ENCODE data around the gene IL36G. TPM values are rescaled to one million over a fixed set of nuclear protein-coding genes. Genes with fewer than 3 reads are reported as not detected.

Gene IL36G
- total and polyA plus RNA-seq, 9 of the 15 experiments (the other 6 are each of a cell fraction or from before 2014, with no cell fraction given) = not detected

DNA sequence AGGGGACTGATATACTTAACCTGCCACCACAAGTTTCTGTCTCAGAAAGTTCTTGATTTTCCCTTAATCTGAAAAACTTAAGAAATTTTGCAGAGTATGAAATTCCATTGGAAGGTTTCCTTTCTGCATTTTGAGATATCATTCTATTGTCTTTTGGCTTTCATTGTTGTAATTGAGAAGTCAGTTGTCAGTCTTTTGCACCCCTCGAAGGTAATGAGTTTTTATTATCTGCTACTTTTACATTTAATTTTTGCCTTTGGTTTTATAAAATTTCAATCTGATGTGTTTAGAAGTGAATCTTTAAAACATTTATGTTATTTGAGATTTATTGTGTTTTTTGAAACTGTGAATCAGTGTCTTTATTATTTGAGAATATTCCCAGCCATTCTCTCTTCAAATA, 22.6 kb downstream of the IL36G start (continued):
- TF ChIP-seq ZBTB7A (IDR thresholded peaks at IDR 0.05; ENCODE audit: borderline replicate concordance, control insufficient read depth, low read depth, low read length) (no peak), ZNF121 (CRISPR knock-in tag; conservative IDR thresholded peaks at IDR 0.05) (no peak), ZNF766 (CRISPR knock-in tag; conservative IDR thresholded peaks at IDR 0.05) (0 out of 2 replicates have a peak, but pooled peaks have one; percentile 67), ZNF507 (tag; conservative IDR thresholded peaks at IDR 0.05) (0 out of 2 replicates have a peak, but pooled peaks have one; percentile 19), CBX5 (IDR thresholded peaks at IDR 0.05; ENCODE audit: borderline replicate concordance, low read depth) (peak; percentile 95), EHMT2 (IDR thresholded peaks at IDR 0.05) (0 out of 2 replicates have a peak, but pooled peaks have one; percentile 51), XRCC3 (IDR thresholded peaks at IDR 0.05) (peak; percentile 51; the same call in 1 of the 2 replicates), KDM1A (IDR thresholded peaks at IDR 0.05) (no peak), CBX3 (IDR thresholded peaks at IDR 0.05; ENCODE audit: borderline replicate concordance in 1 of 2, low read length in 2 of 2) (peak in 1 of 2 experiments; percentile 99; a peak in 2 of 3 replicates), CBFA2T3 (IDR thresholded peaks at IDR 0.05) (no peak), POLR2H (tag; IDR thresholded peaks at IDR 0.05; ENCODE audit: low read depth) (0 out of 2 replicates have a peak, but pooled peaks have one; percentile 18), ZNF280B (CRISPR knock-in tag; IDR thresholded peaks at IDR 0.05) (peak; percentile 74; the same call in 1 of the 2 replicates), ZNF778 (CRISPR knock-in tag; IDR thresholded peaks at IDR 0.05) (no peak), GTF2B (IDR thresholded peaks at IDR 0.05; ENCODE audit: extremely low read depth, insufficient read length) (no peak), ZNF445 (CRISPR knock-in tag; IDR thresholded peaks at IDR 0.05; ENCODE audit: low read depth) (no peak), TEAD4 (IDR thresholded peaks at IDR 0.05; ENCODE audit: low read length) (0 out of 2 replicates have a peak, but pooled peaks have one; percentile 25), TEAD4 (CRISPR knock-in tag; IDR thresholded peaks at IDR 0.05; ENCODE audit: borderline replicate concordance) (no peak), PKNOX1 (IDR thresholded peaks at IDR 0.05) (peak; percentile 30; the same call in 1 of the 2 replicates)
- TF ChIP-seq, protein P1, sequence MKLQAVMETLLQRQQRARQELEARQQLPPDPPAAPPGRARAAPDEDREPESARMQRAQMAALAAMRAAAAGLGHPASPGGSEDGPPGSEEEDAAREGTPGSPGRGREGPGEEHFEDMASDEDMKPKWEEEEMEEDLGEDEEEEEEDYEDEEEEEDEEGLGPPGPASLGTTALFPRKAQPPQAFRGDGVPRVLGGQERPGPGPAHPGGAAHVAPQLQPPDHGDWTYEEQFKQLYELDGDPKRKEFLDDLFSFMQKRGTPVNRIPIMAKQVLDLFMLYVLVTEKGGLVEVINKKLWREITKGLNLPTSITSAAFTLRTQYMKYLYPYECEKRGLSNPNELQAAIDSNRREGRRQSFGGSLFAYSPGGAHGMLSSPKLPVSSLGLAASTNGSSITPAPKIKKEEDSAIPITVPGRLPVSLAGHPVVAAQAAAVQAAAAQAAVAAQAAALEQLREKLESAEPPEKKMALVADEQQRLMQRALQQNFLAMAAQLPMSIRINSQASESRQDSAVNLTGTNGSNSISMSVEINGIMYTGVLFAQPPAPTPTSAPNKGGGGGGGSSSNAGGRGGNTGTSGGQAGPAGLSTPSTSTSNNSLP (IDR thresholded peaks at IDR 0.05; ENCODE audit: borderline replicate concordance, low read depth, low read length) = peak; percentile 58; the same call in 1 of the 2 replicates
- TF ChIP-seq, protein P2, sequence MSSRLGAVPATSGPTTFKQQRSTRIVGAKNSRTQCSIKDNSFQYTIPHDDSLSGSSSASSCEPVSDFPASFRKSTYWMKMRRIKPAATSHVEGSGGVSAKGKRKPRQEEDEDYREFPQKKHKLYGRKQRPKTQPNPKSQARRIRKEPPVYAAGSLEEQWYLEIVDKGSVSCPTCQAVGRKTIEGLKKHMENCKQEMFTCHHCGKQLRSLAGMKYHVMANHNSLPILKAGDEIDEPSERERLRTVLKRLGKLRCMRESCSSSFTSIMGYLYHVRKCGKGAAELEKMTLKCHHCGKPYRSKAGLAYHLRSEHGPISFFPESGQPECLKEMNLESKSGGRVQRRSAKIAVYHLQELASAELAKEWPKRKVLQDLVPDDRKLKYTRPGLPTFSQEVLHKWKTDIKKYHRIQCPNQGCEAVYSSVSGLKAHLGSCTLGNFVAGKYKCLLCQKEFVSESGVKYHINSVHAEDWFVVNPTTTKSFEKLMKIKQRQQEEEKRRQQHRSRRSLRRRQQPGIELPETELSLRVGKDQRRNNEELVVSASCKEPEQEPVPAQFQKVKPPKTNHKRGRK (tag; IDR thresholded peaks at IDR 0.05) = 0 out of 2 replicates have a peak, but pooled peaks have one; percentile 18

All from K562 (cell line).